ENCODE data around the gene CDK2AP2.

Gene CDK2AP2

DNA sequence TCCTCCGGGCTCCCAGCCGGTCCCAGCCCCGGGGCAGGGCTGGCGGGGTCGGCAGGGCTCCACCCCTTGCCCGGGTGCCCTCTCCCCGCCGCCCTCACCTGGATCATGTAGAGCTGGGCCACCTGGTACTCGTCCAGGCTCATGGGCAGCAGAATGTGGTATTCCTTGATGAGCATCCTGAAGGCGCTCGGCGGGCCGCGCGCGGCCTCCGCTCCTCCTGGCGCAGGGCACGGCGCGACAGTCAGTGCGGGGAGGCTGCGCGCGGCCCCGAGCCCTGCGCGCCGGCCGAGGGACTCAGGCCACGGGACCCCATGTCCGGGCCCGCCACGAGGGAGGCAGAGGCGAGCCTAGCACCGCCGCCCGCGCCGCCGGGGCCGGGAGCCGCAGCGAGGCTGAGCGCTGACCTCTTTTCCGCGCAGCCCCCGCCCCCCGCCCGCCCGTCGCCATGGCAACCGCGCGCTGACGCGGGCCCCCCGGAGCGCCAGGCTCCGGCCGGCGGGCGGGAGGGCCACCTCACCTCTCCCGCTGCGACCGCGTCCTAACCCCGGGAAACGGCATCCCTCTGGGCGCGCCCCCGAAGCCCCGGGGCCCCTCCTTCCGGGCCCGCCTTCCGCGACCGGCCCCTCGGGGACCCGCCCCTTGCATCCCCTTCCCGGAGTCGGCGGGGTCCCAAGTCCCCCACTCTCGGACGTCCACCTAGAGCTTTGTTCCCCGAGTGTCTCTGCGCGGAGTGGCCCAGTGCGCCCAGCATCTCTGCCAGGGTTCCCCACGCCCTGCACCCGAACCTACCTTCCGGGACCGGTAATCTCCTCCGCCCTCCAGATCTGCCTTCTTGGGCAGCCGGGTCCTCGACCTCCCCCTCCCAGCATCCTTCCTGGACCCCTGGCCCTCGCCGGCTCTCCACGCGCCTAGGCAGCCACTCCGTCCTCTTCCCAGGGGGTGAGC, 3.7 kb downstream of the CDK2AP2 start:
- Histone ChIP-seq H3K36me3 (ENCODE audit: control insufficient read depth, insufficient read depth, low read length) (peaks cover 26% of the 10 kb centered on the region), H3K27ac (ENCODE audit: insufficient read depth, low read length, poor library complexity, severe bottlenecking) (peak overlapping the region; percentile 81), H3K4me1 (ENCODE audit: control insufficient read depth, insufficient read depth, low read length, poor library complexity, severe bottlenecking) (peaks cover 41% of the 10 kb centered on the region), H3K4me3 (ENCODE audit: insufficient read depth, low read depth, low read length, poor library complexity, severe bottlenecking) (peak overlapping the region; percentile 85), H3K9me3 (ENCODE audit: control insufficient read depth, low read length) (no peaks in the 10 kb centered on the region), H3K27me3 (replicated peaks; ENCODE audit: control insufficient read depth, insufficient read depth, low read length, poor library complexity, severe bottlenecking) (no peaks in the 10 kb centered on the region)
- DNase-seq = peak; percentile 34 to 53 (median 45)

DNA sequence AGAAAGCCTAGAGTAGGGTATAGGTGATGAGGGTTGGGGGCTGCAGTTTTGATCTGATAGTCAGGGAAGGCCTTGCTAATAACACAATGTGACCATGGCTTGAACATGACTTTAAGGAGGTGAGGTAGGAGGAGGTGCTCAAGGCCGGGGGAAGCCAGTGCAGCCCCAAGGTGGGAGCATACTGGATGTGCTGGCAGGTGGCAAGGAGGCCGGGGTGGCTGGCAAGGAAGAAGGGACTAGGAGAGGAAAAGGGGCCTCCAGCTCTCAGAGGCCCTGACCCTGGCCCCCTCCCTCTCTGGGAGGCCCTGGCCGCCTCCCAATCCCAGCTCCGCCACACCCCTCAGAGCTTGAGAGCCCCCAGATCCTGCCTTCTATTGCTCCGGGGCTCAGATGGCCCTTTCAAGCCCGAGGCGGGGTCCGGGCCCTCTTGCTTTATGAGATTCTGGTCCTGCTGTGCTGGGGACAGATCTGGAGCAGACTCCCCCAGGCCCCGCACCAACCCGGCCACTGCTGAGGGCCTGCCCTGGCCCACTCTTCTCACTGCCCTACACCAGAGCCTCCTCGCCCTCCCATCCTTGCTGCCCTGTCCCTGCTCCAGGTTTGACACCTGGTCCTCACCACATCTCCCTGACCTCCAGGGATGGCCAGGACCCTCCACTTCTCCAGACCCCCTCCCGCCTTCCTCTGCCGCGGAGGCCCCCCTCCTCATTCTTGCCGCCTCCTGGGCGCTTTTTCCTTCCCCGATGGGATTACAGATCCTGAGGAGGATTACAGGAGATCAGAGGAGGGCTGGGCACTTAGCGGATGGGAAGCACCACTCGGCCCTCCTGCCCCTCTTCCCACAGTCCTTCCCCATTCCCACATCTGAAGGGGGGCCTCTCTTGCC, 4.6 kb downstream of the CDK2AP2 start:
- no peak overlapping the region for H3K4me3 ChIP-seq (ENCODE audit: insufficient read depth, low read depth, low read length, poor library complexity, severe bottlenecking)
- H3K27me3 ChIP-seq (replicated peaks; ENCODE audit: control insufficient read depth, insufficient read depth, low read length, poor library complexity, severe bottlenecking) = no peaks in the 10 kb centered on the region
- peaks cover 33% of the 10 kb centered on the region for H3K36me3 ChIP-seq (ENCODE audit: control insufficient read depth, insufficient read depth, low read length)
- H3K4me1 ChIP-seq (ENCODE audit: control insufficient read depth, insufficient read depth, low read length, poor library complexity, severe bottlenecking) = peaks cover 36% of the 10 kb centered on the region
- DNase-seq = no peak
- H3K9me3 ChIP-seq (ENCODE audit: control insufficient read depth, low read length) = no peaks in the 10 kb centered on the region
- H3K27ac ChIP-seq (ENCODE audit: insufficient read depth, low read length, poor library complexity, severe bottlenecking) = peak overlapping the region; percentile 81

DNA sequence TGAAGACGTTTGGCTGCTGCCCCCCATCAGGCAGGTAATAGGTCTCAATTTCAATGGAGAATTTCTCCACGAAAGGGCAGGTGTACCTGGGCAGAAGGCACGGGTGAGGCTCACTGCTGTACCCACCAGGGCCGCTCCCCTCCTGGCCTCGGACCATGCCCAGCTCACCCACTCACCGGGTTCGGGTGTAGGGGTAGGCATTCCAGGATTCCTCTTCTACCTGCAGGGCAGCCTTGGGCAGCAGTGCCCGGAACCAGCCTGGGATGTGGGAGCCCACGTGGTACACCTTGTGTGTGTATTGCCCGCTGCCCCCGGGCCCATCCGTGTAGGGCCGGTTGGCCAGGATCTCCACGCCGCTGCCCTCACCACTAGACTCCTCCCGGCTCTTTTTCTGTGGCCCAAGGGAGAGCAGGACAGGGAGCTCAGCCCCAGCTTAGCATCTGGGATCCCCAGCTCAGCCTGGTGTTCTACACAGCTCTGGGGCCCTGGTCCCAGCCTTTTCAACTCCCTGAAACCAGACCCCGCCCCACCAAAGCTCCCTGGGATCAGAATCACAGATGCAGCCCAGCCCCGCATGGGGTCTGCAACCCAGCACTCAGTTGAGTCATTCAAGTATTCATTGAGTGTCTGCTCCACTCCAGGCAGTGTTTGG, 5.5 kb downstream of the CDK2AP2 start:
- Histone ChIP-seq H3K4me1 (ENCODE audit: control insufficient read depth, insufficient read depth, low read length, poor library complexity, severe bottlenecking) (peaks cover 32% of the 10 kb centered on the region), H3K9me3 (ENCODE audit: control insufficient read depth, low read length) (no peaks in the 10 kb centered on the region), H3K27me3 (replicated peaks; ENCODE audit: control insufficient read depth, insufficient read depth, low read length, poor library complexity, severe bottlenecking) (no peaks in the 10 kb centered on the region), H3K27ac (ENCODE audit: insufficient read depth, low read length, poor library complexity, severe bottlenecking) (no peak overlapping the region), H3K4me3 (ENCODE audit: insufficient read depth, low read depth, low read length, poor library complexity, severe bottlenecking) (no peak overlapping the region), H3K36me3 (ENCODE audit: control insufficient read depth, insufficient read depth, low read length) (peaks cover 42% of the 10 kb centered on the region)
- no peak for DNase-seq

DNA sequence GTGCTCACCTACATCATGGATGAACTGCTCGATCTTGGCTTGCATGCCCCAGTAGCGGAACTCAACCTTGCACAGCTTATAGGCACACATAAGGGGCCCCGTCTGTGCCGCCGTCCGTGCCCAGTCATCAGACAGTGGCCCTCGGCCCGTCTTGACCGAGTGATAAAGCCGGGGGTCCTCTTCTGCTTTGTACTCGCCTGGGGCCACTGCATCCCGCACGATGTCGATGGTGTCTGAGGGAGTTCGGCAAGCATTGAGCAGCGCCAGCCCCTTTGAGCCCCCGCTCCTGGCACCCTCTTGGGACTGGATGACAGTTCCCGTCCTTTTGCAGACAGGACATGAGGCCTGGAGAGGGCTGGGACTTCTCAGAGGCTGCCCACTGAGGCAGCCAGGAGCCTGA, 6.1 kb downstream of the CDK2AP2 start:
- Histone ChIP-seq H3K27ac (ENCODE audit: insufficient read depth, low read length, poor library complexity, severe bottlenecking) (no peak overlapping the region), H3K4me3 (ENCODE audit: insufficient read depth, low read depth, low read length, poor library complexity, severe bottlenecking) (no peak overlapping the region), H3K27me3 (replicated peaks; ENCODE audit: control insufficient read depth, insufficient read depth, low read length, poor library complexity, severe bottlenecking) (no peaks in the 10 kb centered on the region), H3K9me3 (ENCODE audit: control insufficient read depth, low read length) (no peaks in the 10 kb centered on the region), H3K4me1 (ENCODE audit: control insufficient read depth, insufficient read depth, low read length, poor library complexity, severe bottlenecking) (peaks cover 26% of the 10 kb centered on the region), H3K36me3 (ENCODE audit: control insufficient read depth, insufficient read depth, low read length) (peaks cover 47% of the 10 kb centered on the region)
- DNase-seq = no peak

DNA sequence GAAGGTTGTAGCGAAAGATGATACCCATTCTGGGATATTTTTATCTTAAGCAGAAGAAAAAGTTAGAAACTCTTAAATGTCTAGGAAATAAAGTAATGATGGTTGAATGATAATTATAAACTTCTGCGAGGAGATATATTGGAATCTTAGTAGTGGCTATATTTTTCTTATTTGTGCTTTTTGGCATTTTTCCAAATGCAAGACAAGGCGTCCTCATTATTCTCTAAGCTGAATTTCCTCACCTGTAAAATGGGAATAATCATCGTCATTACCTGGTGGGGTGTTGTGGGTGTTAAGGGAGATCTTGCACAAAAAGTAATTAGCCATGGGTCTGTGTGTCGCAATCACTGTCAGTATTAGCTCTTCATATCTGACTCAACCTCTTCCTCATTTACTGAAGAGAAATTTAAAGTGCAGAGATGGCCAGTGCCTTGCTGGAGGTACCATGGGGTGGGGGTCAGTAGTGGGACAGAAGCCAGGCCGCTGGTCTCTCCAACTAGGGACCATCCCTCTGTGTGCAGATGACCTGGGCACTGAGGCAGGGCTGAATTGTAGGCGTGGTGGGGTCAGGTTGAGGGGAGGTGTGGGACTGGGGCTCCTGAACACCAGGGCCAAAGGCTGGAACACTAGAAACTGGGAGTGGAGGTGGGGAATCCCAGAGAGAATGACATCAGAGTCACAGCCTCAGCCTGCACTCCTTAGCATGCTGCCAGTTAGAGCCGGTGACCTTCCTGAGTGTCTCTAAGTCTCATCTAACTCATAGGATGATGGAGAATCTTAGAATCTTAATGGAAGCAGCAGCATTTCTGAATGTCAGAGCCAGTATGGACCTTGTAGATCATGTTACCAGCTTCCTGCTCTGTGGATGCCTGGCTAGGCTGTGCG, 6.9 kb downstream of the CDK2AP2 start:
- H3K4me3 ChIP-seq (ENCODE audit: insufficient read depth, low read depth, low read length, poor library complexity, severe bottlenecking) = no peak overlapping the region
- DNase-seq = no peak
- no peak overlapping the region for H3K27ac ChIP-seq (ENCODE audit: insufficient read depth, low read length, poor library complexity, severe bottlenecking)
- H3K27me3 ChIP-seq (replicated peaks; ENCODE audit: control insufficient read depth, insufficient read depth, low read length, poor library complexity, severe bottlenecking) = no peaks in the 10 kb centered on the region
- peaks cover 50% of the 10 kb centered on the region for H3K36me3 ChIP-seq (ENCODE audit: control insufficient read depth, insufficient read depth, low read length)
- H3K4me1 ChIP-seq (ENCODE audit: control insufficient read depth, insufficient read depth, low read length, poor library complexity, severe bottlenecking) = peaks cover 18% of the 10 kb centered on the region
- no peaks in the 10 kb centered on the region for H3K9me3 ChIP-seq (ENCODE audit: control insufficient read depth, low read length)

DNA sequence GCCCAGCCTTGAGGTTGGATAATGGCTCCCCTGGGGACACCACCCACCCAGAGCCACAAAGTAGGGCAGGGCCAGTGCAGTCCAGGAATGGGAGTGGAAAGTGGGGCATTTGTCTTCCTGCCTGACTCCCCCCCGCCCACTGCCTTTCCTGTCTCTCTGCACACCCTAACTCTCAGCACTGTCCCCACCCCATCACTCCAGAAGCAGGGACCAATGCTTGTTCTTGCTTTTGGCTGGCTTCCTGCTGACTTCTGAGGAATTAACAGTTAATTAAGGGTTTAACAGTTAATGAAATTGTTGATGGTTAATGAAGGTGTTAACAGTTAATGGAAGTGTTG, 7.5 kb downstream of the CDK2AP2 start:
- Histone ChIP-seq H3K27ac (ENCODE audit: insufficient read depth, low read length, poor library complexity, severe bottlenecking) (no peak overlapping the region), H3K36me3 (ENCODE audit: control insufficient read depth, insufficient read depth, low read length) (peaks cover 56% of the 10 kb centered on the region), H3K4me1 (ENCODE audit: control insufficient read depth, insufficient read depth, low read length, poor library complexity, severe bottlenecking) (peaks cover 15% of the 10 kb centered on the region), H3K9me3 (ENCODE audit: control insufficient read depth, low read length) (no peaks in the 10 kb centered on the region), H3K4me3 (ENCODE audit: insufficient read depth, low read depth, low read length, poor library complexity, severe bottlenecking) (no peak overlapping the region), H3K27me3 (replicated peaks; ENCODE audit: control insufficient read depth, insufficient read depth, low read length, poor library complexity, severe bottlenecking) (no peaks in the 10 kb centered on the region)
- no peak for DNase-seq

DNA sequence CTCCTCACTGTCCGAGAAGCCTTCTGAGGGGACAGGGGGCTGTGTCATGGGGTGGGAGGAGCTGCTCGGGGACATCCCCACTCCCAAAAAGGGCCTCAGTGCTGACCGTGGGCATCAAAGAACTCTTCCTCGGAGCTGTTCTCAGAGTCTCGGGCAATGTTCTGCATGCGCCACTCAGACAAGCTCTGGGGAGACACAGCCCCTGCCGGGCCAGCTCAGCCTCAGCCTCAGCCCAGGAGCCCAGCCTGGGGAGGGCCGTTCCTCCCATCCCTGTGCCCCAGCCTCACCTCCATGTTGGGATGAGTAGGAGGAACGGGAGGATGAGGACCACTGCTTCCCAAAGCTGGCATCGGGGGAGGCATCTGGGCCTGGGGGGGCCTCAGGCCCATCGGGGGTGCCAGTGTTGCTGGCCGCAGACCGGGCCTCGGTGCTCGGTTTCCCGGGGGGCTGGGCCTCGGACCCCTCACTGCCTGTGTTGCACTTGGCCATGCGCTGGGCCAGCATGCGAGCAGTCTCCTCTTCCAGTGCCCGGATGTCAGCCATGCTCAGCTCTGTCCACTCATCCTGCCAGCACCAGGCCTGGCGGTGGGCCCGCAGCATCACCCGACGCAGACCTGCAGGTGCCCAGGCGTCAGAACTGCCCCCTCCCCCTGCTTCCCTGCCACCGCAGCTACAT, 8.0 kb downstream of the CDK2AP2 start:
- no peaks in the 10 kb centered on the region for H3K9me3 ChIP-seq (ENCODE audit: control insufficient read depth, low read length)
- H3K4me3 ChIP-seq (ENCODE audit: insufficient read depth, low read depth, low read length, poor library complexity, severe bottlenecking) = no peak overlapping the region
- peaks cover 11% of the 10 kb centered on the region for H3K4me1 ChIP-seq (ENCODE audit: control insufficient read depth, insufficient read depth, low read length, poor library complexity, severe bottlenecking)
- H3K27ac ChIP-seq (ENCODE audit: insufficient read depth, low read length, poor library complexity, severe bottlenecking) = no peak overlapping the region
- no peaks in the 10 kb centered on the region for H3K27me3 ChIP-seq (replicated peaks; ENCODE audit: control insufficient read depth, insufficient read depth, low read length, poor library complexity, severe bottlenecking)
- H3K36me3 ChIP-seq (ENCODE audit: control insufficient read depth, insufficient read depth, low read length) = peaks cover 60% of the 10 kb centered on the region
- DNase-seq = no peak

DNA sequence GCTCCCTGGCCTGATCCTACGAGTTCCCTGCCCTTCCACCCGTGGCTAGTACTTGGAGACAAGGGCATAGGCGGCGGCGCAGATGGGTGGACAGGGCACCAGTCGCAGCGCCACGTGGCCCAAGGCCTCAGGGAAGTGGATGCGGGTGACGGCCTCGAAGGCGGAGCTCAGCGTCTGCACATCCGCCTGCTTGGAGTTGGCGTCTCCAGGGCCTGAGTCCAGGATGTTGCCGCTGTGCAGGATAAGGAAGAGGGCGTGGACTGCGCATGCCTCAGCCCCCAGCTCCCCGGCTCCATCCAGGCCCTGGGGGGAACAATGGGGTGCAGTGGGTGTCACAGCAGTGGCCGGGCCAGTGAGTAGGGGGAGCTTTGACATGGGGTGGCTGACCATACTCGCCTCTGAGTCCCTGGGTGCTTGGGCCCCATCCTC, 9.4 kb downstream of the CDK2AP2 start:
- Histone ChIP-seq H3K4me3 (ENCODE audit: insufficient read depth, low read depth, low read length, poor library complexity, severe bottlenecking) (no peak overlapping the region), H3K9me3 (ENCODE audit: control insufficient read depth, low read length) (no peaks in the 10 kb centered on the region), H3K4me1 (ENCODE audit: control insufficient read depth, insufficient read depth, low read length, poor library complexity, severe bottlenecking) (peaks cover 6% of the 10 kb centered on the region), H3K27me3 (replicated peaks; ENCODE audit: control insufficient read depth, insufficient read depth, low read length, poor library complexity, severe bottlenecking) (no peaks in the 10 kb centered on the region), H3K27ac (ENCODE audit: insufficient read depth, low read length, poor library complexity, severe bottlenecking) (no peak overlapping the region), H3K36me3 (ENCODE audit: control insufficient read depth, insufficient read depth, low read length) (peaks cover 73% of the 10 kb centered on the region)
- no peak for DNase-seq

Measured in effector memory CD4-positive, alpha-beta T cell (primary cell).